ENCODE measurements around the gene PIEZO2.

- TF ChIP-seq MAX (CRISPR knock-in tag; IDR thresholded peaks at IDR 0.05) (no peak), CTCF (IDR thresholded peaks at IDR 0.05) (no peak), FOXJ3 (CRISPR knock-in tag; IDR thresholded peaks at IDR 0.05; ENCODE audit: borderline replicate concordance) (no peak), CREB1 (CRISPR knock-in tag; IDR thresholded peaks at IDR 0.05) (no peak), IRF2 (CRISPR knock-in tag; IDR thresholded peaks at IDR 0.05; ENCODE audit: borderline replicate concordance, low read depth) (no peak), ATF2 (CRISPR knock-in tag; IDR thresholded peaks at IDR 0.05; ENCODE audit: borderline replicate concordance, low read depth) (no peak), ZBTB21 (CRISPR knock-in tag; IDR thresholded peaks at IDR 0.05; ENCODE audit: borderline replicate concordance) (no peak), NR1H2 (CRISPR knock-in tag; IDR thresholded peaks at IDR 0.05) (no peak), CBFB (CRISPR knock-in tag; IDR thresholded peaks at IDR 0.05; ENCODE audit: low read depth) (no peak), CREM (CRISPR knock-in tag; IDR thresholded peaks at IDR 0.05) (no peak)
- TF ChIP-seq, protein P1, sequence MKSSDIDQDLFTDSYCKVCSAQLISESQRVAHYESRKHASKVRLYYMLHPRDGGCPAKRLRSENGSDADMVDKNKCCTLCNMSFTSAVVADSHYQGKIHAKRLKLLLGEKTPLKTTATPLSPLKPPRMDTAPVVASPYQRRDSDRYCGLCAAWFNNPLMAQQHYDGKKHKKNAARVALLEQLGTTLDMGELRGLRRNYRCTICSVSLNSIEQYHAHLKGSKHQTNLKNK (CRISPR knock-in tag; IDR thresholded peaks at IDR 0.05): no peak
- TF ChIP-seq, protein P2, sequence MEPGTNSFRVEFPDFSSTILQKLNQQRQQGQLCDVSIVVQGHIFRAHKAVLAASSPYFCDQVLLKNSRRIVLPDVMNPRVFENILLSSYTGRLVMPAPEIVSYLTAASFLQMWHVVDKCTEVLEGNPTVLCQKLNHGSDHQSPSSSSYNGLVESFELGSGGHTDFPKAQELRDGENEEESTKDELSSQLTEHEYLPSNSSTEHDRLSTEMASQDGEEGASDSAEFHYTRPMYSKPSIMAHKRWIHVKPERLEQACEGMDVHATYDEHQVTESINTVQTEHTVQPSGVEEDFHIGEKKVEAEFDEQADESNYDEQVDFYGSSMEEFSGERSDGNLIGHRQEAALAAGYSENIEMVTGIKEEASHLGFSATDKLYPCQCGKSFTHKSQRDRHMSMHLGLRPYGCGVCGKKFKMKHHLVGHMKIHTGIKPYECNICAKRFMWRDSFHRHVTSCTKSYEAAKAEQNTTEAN (CRISPR knock-in tag; IDR thresholded peaks at IDR 0.05): no peak
Observed at GRCh38 chr18:10783941-10784340, 365.4 kb downstream of the PIEZO2 start.
